ENCODE measurements around the gene TMEM62.

- no peak for TF ChIP-seq TAF1 (IDR thresholded peaks at IDR 0.05; ENCODE audit: low read depth)
- no peak for TF ChIP-seq CTCF (IDR thresholded peaks at IDR 0.05; ENCODE audit: poor library complexity, severe bottlenecking)
- no peak for TF ChIP-seq EZH2 (IDR thresholded peaks at IDR 0.05; ENCODE audit: borderline replicate concordance, insufficient read depth, low read length, poor library complexity, severe bottlenecking)
- no peak for TF ChIP-seq MXI1 (conservative IDR thresholded peaks at IDR 0.05; ENCODE audit: poor library complexity, severe bottlenecking)
- no peak for TF ChIP-seq EP300 (conservative IDR thresholded peaks at IDR 0.05; ENCODE audit: poor library complexity, severe bottlenecking)
- TF ChIP-seq REST (IDR thresholded peaks at IDR 0.05; ENCODE audit: borderline replicate concordance), result no peak
- TF ChIP-seq POLR2AphosphoS5 (IDR thresholded peaks at IDR 0.05), result no peak
Observed at GRCh38 chr15:43106486-43106829, 26.9 kb upstream of the TMEM62 start.
